Activated naive CD4-positive, alpha-beta T cell (primary cell): ENCODE measurements around the gene ITGAX.

ENCODE experiments used
- DNase-seq, 4 experiments: peaks; one replicate each; lab custom pipeline; 2025; lab: John Stamatoyannopoulos, UW

Gene ITGAX

DNA sequence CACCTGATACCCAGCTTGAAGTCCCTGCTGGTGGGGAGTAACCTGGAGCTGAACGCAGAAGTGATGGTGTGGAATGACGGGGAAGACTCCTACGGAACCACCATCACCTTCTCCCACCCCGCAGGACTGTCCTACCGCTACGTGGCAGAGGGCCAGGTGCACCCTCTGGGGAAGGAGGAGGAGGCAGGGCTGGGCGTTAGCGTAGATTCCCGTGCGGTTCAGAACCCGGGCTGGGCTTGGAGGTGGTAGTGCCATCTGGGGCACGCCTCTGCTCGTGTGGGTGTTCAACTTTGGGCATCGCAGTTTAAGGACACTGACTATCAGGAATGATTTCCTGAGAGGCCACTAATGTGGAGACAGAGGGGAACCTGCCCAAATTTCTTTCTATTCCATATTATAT, 18.3 kb downstream of the ITGAX start:
- no peak for DNase-seq

DNA sequence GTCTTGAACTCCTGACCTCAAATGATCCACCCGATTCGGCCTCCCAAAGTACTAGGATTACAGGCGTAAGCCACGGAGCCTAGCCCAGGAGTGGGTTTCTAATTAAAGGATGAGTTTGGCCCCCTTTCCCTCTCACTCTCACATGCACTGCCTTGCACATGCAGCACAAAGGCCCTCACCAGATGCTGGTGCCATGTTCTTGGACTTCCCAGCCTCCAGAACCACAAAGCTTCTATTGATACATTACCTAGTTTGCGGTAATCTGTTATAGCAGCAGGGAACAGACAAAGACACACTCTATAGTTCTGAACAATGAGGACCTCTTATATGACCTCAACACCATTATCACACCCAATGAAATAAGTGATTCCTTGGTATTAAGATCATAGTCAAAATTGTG, 20.3 kb downstream of the ITGAX start:
- DNase-seq: no peak

DNA sequence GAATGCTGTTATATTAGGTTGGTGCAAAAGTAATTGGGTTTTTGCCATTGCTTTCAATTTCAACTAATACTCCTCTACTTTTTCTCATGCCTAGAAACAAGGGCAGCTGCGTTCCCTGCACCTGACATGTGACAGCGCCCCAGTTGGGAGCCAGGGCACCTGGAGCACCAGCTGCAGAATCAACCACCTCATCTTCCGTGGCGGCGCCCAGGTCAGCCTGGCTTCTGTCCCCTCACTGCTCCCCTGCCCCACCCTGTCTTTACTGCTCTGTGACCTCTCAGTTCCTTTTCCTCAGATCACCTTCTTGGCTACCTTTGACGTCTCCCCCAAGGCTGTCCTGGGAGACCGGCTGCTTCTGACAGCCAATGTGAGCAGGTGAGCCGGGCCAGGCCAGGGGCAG, 21.7 kb downstream of the ITGAX start:
- no peak for DNase-seq

DNA sequence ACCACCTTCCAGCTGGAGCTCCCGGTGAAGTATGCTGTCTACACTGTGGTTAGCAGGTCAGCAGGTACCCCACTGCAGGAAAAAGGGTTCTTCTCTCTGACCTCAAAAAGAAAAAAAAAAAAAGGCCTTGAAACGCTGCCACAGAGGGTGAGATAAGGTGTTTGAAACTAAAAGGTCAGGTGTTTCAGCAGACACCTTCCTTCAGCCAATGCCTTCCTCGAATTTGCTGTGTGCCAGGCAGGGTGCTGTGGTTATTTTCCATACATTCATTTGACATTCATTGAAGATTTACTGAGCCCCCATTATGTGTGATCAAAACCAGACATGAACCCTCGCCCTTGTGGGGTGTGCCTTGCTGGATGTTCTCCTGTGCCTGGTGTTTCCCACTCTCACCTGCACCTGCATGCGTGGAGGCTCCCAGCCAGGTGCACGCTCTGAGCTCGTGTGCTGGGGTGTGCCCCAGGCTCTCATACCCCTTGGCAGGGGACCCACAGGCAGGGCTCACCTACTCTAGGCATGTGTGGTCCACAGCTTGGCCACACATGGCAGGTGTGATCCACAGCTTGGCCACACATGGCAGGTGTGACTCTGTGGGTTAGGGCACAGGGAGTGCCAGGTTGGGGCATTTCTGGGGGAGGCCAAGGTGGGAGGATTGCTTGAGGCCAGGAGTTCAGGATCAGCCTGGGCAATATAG, 22.4 kb downstream of the ITGAX start:
- DNase-seq: no peak

DNA sequence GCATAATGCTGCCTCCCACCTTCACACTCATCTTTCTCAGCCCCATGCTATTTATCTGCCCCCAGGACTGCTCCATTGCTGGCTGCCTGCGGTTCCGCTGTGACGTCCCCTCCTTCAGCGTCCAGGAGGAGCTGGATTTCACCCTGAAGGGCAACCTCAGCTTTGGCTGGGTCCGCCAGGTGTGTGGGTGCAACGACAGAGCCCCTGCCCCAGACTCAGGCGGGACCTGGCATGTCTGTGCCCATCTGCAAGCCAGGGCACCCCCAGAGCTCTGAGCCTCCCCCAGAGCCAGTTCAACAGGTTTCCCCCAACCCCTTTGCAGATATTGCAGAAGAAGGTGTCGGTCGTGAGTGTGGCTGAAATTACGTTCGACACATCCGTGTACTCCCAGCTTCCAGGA, 25.2 kb downstream of the ITGAX start:
- no peak for DNase-seq

DNA sequence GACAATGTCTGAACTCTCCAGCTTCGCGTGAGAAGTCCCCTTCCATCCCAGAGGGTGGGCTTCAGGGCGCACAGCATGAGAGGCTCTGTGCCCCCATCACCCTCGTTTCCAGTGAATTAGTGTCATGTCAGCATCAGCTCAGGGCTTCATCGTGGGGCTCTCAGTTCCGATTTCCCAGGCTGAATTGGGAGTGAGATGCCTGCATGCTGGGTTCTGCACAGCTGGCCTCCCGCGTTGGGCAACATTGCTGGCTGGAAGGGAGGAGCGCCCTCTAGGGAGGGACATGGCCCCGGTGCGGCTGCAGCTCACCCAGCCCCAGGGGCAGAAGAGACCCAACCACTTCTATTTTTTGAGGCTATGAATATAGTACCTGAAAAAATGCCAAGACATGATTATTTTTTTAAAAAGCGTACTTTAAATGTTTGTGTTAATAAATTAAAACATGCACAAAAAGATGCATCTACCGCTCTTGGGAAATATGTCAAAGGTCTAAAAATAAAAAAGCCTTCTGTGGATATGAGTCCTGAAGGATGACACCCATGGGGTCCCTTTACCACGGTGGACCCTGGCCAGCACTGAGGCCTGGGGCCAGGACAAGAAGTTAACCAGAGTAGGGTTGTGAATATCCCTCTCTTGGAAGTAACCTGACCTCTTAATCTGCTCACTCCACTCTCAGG, 27.6 kb downstream of the ITGAX start:
- DNase-seq: peak in 3 of 4 experiments; percentile 7 to 28 (median 25)

DNA sequence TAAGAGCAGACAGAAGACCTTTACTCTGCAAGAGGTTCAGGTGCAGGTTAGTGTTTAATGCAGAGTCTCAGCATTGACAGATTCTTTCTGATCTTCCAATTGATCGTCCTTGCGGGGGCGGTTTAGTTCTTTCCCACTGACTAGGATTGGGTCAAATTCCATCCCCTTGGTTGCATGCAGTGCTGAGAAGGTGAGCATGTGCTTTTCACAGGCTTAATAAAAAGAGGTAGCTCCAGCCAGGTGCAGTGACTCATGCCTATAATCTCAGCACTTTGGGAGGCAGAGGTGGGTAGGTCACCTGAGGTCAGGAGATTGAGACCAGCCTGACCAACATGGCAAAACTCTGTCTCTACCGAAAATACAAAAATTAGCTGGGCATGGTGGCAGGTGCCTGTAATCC, 30.7 kb downstream of the ITGAX start:
- DNase-seq: no peak

DNA sequence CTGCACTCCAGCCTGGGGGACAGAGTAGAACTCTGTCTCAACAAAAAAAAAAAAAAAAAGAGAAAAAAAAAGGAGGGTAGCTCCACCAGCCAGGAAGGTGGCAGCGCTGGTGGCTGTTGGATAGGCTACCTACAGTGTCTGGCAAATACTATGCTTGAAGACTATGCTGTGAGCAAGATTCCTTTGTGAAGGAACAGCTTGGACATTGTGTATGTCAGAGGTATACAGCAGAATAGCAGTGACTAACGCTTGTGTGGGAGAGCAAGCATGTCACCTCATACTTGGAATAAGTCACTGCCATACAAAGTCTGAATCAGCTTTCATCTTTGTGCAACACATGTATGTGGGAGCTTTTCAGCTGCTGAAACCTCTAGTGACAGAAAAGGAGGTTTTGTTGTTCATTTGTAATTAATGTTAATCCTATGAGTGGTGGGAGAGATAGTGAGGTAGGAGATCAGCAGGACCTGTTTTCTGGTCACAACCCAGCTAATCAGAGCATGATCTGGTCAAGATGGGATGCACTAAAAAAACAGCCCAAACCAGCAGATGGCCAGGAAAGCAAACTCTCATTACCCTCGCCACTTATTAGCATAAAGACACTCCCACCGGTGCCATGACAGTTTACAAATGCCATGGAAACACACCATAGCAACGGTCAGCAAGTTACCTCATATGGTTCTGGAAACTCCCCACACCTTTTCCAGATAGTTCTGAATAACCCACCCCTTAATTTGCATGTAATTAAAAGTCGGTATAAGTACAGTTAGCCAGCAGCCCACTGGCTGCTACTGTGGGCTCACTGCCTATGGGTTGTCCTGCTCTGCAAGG, 31.4 kb downstream of the ITGAX start:
- DNase-seq: no peak

DNA sequence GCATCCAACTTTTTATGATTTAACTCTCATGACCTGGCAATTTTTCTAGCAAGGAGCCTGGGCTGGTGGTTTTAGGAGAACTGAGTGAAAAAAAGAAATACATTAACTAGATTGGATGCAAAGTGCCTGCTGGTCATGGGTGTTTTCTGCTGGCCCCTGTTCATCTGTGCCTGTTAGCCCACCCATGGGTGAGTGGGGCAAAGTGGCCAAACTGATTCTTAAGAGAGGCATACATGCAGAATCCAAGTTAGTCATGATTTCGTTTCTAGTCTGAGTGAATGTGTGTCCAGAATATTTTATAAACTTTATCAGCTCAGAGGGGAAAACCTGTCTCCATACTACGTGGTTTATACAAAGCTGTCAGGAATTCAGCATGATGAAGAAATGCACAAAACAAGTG, 33.6 kb downstream of the ITGAX start:
- DNase-seq: no peak

DNA sequence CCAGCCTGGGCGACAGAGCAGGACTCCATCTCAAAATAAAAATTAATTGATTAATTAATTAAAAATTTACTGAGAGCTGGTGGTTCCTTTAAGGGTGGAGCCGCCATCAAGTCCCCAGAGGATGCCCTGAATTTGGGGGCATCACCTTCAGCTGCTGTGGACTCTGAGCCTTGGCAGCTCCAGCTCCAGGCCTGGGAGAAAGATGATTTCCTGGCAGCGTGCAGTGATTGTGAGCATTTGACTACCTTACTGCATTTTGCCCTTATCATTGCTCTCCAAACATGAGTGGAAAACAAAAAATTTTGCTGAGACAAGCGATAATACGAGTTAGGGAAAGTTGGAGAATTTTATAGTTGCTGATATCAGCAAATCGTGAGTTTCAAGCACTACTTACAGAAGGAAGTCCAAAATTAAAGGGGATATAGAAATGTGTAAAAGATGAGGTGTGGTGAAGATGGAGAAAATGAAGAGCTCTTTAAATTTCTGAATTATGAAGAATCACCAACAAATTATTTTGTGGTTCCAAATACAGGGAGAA, 35.6 kb downstream of the ITGAX start:
- no peak for DNase-seq

DNA sequence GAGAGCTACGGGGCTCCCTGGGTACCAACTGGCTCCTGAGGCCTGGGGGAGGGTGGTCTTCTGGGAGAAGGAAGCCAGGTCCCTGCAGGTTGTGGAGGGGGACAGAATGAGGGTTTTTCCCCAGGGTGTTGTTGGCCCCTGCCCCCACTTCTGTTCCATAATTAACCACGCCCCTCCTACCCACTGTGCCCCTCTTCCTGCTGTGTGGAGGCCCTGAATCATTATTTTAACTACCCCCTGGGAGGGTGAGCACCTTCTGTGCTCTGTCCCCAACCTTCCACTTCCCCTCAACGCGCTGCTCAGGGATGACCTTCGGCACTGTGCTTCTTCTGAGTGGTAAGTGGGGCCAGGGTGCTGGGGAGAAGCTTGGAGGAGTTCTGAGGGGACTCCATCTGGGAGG, 38.1 kb downstream of the ITGAX start, which contains the start of gene ITGAD:
Gene ITGAD, plus strand, starts transcription at position 280 of the 400 bp plus-strand sequence. Its CDS starts 26 bp downstream, at position 306.
- no peak for DNase-seq

DNA sequence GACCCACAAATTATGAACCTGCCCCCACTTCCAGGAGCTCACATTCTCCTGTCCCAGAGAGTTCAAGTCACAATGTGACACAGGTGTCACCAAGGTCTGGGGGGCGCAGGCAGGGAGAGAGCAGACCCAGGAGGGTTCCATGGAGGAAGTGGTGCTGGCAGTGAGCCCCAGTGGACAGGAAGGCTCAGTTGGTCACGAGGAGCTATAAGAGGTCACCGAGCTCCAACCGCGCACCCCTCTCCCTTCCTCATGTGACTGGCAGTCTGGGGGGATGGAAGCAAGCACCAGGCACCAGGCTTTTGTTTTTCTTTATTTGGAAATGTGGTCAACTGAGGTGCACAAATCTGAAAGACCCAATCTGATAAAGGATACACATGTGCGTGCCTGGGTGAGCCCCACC, 40.7 kb downstream of the ITGAX start:
- no peak for DNase-seq

DNA sequence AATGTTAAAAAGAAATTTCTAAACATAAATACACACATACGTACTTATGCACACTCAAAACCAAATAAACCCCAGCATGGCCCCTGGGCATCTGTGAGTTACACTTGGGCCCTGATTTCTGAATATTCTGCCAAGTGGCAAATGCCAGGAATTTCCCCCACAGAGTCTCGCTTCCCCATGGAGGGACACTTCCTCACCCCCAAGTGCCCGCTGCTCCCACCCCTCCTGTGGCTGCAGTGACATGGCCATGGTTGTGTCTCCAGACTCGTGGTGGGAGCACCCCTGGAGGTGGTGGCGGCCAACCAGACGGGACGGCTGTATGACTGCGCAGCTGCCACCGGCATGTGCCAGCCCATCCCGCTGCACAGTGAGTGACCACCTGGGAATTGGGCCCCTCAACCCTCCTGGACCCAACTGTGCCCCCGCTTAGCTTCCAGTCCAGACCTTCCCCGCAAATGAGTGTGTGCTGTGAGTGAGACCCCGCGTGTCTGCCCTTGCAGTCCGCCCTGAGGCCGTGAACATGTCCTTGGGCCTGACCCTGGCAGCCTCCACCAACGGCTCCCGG, 42.2 kb downstream of the ITGAX start:
- no peak for DNase-seq

DNA sequence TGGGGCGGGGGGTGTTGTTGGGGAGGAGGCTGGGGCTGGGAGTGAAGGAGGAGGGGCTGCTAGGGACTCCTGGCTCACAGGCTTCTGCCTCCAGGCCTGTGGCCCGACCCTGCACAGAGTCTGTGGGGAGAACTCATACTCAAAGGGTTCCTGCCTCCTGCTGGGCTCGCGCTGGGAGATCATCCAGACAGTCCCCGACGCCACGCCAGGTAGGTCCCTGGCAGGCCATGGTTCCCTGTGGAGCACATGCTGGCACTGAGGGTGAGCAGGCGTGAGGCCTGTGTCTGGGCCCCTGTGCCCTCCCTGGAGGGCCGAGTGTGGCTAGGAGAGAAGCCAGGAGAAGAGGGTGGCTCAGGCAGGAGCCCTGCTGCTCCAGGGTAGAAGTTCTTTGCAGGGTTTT, 42.7 kb downstream of the ITGAX start:
- no peak for DNase-seq

DNA sequence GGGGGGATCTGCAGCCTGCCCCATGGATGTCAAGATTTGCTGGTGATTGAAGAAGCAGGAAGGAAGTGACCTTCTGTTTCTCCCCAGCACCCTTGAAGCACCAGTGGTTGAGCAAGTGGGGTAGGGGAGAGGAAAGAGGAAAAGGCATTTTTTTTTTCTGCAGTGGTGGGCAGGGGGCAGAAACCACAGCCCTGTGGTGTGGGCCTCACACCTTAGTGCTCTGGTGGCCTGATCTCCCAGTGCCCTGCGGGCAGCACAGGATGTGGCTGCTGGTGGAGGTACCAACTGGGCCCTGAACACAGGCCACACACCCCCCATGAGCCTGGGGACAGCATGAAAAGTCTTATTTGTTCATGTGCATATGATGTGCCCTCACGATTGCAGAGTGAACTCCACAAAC, 45.2 kb downstream of the ITGAX start:
- DNase-seq: no peak

DNA sequence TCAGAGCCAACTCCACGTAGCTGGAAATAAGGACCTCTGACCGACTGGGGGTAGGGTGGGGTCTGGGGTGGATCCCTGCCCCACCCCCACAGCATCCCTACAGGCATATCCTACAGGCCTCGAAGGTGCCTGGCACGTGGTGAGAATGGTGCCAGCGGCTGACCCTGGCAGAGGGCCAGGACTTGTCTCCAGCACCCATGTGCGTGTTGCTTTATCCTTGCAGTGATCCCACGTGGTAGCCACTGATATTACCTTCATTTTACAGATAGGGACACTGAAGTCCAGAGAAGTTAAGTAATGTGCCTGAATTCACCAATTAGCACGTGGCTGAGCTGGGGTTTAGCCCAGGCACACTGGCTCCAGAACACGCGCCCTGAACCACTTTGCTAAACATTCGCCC, 46.5 kb downstream of the ITGAX start:
- DNase-seq: no peak

DNA sequence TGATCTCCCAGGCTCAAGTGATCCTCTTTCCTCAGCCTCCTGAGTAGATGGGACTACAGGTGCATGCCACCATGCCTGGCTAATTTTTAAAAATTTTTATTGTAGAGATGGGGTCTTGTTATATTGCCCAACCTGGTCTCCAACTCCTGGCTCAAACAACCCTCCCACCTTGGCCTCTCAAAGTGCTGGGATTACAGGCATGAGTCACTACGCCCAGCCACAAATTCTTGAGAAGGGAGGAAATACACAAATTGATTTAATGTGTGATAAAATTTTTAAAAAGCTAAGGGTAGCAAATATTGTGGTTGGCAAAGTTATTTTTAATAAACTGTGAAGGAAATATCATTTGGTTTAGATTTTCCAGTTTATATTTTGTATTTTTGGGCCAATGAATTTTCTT, 47.7 kb downstream of the ITGAX start:
- DNase-seq: no peak

DNA sequence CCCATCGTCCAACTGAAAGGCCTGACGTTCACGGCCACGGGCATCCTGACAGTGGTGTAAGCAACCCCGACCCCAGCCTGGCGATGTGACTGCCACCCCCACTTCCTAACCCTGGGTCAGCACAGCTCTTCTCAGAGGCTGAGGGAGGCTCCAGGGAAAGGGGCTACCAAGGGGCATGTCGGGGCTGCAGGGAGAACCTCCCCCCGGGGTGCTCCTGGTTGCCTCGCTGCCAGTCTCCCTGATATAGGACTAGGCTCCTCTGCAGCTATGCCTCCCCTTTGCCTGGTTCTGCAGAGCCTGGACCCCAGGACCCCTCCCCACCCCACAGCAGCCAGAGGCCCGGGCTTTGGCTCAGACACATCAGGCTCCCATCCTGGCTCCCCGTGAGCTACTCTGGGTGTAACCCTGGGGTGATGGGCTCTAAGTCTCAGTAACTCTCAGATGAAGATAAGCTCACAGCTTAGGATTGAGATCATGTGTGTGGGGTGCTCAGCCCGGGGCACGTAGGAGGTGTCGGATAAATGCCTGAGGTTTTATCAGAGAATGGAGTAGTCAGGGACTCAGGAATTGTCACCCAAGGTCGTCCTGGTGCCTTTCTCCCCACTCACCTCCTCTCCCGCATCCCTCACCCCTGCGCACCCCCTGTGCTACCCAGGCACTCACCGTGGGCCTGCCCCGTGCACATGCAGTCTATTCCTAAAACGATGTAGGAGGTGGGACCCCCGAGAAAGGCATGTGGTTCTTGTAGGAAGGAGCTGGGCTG, 48.8 kb downstream of the ITGAX start:
- no peak for DNase-seq

DNA sequence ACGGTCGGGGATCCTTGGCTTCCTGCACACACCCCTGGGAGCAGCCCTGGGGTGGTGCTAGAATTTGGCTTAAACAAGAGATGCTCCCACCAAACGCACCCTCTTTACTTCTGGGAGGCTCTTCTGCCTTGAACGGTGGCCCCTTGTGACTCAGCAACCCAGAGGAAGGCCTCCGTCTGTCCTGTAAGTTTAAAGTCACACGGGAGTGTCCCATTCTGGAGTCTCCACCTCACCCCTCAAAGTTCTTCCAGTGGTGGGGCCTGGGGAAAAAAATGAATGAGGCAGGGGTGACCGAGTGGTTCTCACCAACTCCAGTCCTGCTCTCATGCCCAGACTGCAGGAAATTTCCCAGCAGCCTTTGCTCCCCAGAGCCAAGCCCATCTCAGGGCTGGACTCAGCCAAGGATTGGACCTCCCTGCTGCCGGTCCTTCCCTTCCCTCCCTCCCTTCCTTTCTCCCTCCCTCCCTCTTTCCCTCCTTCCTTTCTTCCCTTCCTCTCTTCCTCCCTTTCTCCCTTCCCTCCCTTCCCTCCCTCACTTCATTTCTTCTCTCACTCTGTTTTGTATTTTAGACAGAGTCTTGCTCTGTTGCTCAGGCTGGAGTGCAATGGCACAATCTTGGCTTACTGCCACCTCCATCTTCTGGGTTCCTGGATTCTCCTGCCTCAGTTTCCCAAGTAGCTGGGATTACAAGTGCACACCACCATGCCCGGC, 49.5 kb downstream of the ITGAX start:
- no peak for DNase-seq

DNA sequence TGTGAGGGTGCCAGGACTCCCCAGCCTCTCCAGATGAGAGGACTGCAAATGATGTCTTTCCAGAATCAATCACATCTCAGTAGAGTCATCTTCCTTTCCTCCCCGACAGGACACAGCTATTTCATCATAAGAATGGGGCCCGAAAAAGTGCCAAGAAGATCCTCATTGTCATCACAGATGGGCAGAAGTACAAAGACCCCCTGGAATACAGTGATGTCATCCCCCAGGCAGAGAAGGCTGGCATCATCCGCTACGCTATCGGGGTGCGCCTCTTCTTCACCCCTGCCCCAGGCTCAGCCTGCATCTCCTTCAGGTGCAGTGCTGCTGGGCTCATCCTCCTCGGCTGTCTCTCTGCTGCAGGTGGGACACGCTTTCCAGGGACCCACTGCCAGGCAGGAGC, 52.4 kb downstream of the ITGAX start:
- no peak for DNase-seq

DNA sequence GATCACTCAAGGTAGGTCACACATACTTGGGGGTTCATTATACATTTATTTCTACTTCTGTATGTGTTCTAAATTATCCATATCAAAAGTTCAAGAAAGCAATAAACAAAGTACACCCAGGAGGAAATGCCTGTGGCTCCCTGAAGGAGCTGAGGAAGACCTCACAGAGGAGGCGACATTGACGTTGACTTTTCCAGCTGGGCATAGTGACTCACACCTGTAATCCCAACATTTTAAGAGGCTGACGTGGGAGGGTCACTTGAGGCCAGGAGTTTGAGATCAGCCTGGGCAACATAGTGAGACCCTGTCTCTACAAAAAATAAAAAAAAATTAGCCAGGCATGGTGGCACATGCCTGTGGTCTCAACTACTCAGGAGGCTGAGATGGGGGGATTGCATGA, 54.5 kb downstream of the ITGAX start:
- no peak for DNase-seq
